ENCODE results near the gene MUC5B.
"Not testable (repeated sequence)": the region's sequence is repeated elsewhere in the genome, so short reads cannot be mapped to it uniquely, and the experiment has no call there.

Gene MUC5B

GRCh38 chr11:1181853-1182535 lies 40.9 kb upstream of the MUC5B start:
- TF ChIP-seq, protein P1, sequence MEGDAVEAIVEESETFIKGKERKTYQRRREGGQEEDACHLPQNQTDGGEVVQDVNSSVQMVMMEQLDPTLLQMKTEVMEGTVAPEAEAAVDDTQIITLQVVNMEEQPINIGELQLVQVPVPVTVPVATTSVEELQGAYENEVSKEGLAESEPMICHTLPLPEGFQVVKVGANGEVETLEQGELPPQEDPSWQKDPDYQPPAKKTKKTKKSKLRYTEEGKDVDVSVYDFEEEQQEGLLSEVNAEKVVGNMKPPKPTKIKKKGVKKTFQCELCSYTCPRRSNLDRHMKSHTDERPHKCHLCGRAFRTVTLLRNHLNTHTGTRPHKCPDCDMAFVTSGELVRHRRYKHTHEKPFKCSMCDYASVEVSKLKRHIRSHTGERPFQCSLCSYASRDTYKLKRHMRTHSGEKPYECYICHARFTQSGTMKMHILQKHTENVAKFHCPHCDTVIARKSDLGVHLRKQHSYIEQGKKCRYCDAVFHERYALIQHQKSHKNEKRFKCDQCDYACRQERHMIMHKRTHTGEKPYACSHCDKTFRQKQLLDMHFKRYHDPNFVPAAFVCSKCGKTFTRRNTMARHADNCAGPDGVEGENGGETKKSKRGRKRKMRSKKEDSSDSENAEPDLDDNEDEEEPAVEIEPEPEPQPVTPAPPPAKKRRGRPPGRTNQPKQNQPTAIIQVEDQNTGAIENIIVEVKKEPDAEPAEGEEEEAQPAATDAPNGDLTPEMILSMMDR (IDR thresholded peaks at IDR 0.05; ENCODE audit: low read length, missing control alignments): no peak
- no peak overlapping the region for H3K4me3 ChIP-seq (replicated peaks; ENCODE audit: low read depth, low read length)
- DNase-seq (ENCODE audit: low read depth): no peak

GRCh38 chr11:1184139-1184538 lies 38.7 kb upstream of the MUC5B start:
- not testable (repeated sequence) for DNase-seq (ENCODE audit: low read depth); H3K4me3 ChIP-seq (replicated peaks; ENCODE audit: low read depth, low read length)

- not testable (repeated sequence) for DNase-seq (ENCODE audit: low read depth); H3K4me3 ChIP-seq (replicated peaks; ENCODE audit: low read depth, low read length)
Measured at GRCh38 chr11:1188451-1189130, 34.3 kb upstream of the MUC5B start.

- not testable (repeated sequence) for DNase-seq (ENCODE audit: low read depth); H3K4me3 ChIP-seq (replicated peaks; ENCODE audit: low read depth, low read length)
Measured at GRCh38 chr11:1189816-1190215, 33.0 kb upstream of the MUC5B start.

DNA sequence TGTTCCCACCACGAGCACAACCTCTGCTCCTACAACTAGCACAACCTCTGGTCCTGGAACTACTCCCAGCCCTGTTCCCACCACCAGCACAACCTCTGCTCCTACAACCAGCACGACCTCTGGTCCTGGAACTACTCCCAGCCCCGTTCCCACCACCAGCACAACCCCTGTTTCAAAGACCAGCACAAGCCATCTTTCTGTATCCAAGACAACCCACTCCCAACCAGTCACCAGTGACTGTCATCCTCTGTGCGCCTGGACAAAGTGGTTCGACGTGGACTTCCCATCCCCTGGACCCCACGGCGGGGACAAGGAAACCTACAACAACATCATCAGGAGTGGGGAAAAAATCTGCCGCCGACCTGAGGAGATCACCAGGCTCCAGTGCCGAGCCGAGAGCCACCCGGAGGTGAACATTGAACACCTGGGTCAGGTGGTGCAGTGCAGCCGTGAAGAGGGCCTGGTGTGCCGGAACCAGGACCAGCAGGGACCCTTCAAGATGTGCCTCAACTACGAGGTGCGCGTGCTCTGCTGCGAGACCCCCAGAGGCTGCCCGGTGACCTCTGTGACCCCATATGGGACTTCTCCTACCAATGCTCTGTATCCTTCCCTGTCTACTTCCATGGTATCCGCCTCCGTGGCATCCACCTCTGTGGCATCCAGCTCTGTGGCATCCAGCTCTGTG lies 30.9 kb upstream of the MUC5B start:
- DNase-seq (ENCODE audit: low read depth); H3K4me3 ChIP-seq (replicated peaks; ENCODE audit: low read depth, low read length): not testable (repeated sequence)

- H3K4me3 ChIP-seq (replicated peaks; ENCODE audit: low read depth, low read length): no peak overlapping the region
- TF ChIP-seq, protein P1 (IDR thresholded peaks at IDR 0.05; ENCODE audit: low read length, missing control alignments): no peak
- DNase-seq (ENCODE audit: low read depth): no peak
Measured at GRCh38 chr11:1192741-1193325, 30.0 kb upstream of the MUC5B start.

DNA sequence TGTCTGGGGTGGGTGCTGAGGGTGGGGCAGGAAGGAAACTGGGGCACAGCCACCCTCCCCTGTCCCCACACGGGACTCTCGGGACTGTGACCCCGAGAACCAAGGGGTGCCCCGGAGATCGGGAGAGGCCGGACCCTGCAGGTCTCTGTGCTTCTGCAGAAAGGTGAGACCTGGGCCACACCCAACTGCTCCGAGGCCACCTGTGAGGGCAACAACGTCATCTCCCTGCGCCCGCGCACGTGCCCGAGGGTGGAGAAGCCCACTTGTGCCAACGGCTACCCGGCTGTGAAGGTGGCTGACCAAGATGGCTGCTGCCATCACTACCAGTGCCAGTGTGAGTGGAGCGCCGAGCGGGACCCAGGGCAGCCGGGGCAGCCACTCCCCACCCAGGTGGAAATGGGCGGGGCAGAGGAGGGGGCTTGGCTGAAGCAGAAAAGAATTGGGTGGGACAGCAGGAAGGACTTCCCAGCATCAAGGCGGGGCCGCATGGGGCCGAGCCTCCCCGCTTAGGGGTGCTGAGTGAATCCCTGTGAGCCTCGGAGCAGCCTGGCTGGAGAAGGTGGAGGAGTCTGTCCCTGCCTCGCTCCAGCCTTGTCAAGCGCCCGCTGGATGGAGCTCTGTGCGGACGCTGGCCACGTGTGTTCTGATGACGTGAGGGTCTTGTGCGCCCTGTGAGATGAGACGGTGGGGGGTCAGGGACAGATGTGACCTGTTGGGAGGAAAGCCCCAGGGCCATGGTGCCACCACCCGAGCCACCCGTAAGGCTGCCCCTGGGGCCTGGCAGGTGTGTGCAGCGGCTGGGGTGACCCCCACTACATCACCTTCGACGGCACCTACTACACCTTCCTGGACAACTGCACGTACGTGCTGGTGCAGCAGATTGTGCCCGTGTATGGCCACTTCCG lies 29.3 kb upstream of the MUC5B start:
- no peak overlapping the region for H3K4me3 ChIP-seq (replicated peaks; ENCODE audit: low read depth, low read length)
- TF ChIP-seq, protein P1 (IDR thresholded peaks at IDR 0.05; ENCODE audit: low read length, missing control alignments): no peak
- DNase-seq (ENCODE audit: low read depth): no peak

- TF ChIP-seq, protein P1 (IDR thresholded peaks at IDR 0.05; ENCODE audit: low read length, missing control alignments): no peak
- H3K4me3 ChIP-seq (replicated peaks; ENCODE audit: low read depth, low read length): no peak overlapping the region
- DNase-seq (ENCODE audit: low read depth): no peak
Measured at GRCh38 chr11:1194231-1194976, 28.5 kb upstream of the MUC5B start.

All from fibroblast of pulmonary artery (primary cell).